ENCODE measurements around the gene TMEM270. TPM values are rescaled to one million over a fixed set of nuclear protein-coding genes. Genes with fewer than 3 reads are reported as not detected.

TMEM270 gene
- total RNA-seq, 1 experiment from 2014 or later: 0.72 TPM

- CTCF ChIA-PET: interaction anchor here (0.7 kb wide), 1 partner anchor 46 kb away, joined by 5 read pairs; no protein-coding TSS in a partner anchor
- intact Hi-C loops (cut with micrococcal nuclease; ENCODE audit: unreplicated experiment): loop anchor here (5.0 kb wide), 1 partner anchor 45 kb away; no protein-coding TSS in a partner anchor
- H3K9me3 ChIP-seq (ENCODE audit: control insufficient read depth, insufficient read depth, low read depth, low read length): no peaks in the 10 kb centered on the region
- no peak overlapping the region for H3K4me3 ChIP-seq (ENCODE audit: low read depth in 2 of 2, low read length in 2 of 2)
- BruUV-seq (replicated peaks): no TSS peak
- ATAC-seq (no peak), DNase-seq (ENCODE audit: low read depth, low spot score) (no peak)
- POLR2A ChIA-PET: interaction anchor here (0.6 kb wide), 1 partner anchor 23 kb away, joined by 3 read pairs; no protein-coding TSS in a partner anchor
- peaks cover 7% of the 10 kb centered on the region for H3K4me1 ChIP-seq (ENCODE audit: control insufficient read depth, insufficient read depth, low read length)
- no peaks in the 10 kb centered on the region for H3K36me3 ChIP-seq (ENCODE audit: control insufficient read depth, insufficient read depth, low read length)
- H3K27me3 ChIP-seq (ENCODE audit: control insufficient read depth, insufficient read depth, low read length): no peaks in the 10 kb centered on the region
- no peak overlapping the region for H3K27ac ChIP-seq (ENCODE audit: low read length)
- no peak for TF ChIP-seq SIN3A (IDR thresholded peaks at IDR 0.05; ENCODE audit: borderline replicate concordance, insufficient read depth, low read depth, low read length)
- TF ChIP-seq CTCF (IDR thresholded peaks at IDR 0.05): no peak
- no peak for TF ChIP-seq TCF7L2 (IDR thresholded peaks at IDR 0.05; ENCODE audit: low read depth, low read length)
- TF ChIP-seq POLR2AphosphoS5 (IDR thresholded peaks at IDR 0.05; ENCODE audit: low read depth, low read length): no peak
- TF ChIP-seq, protein P1, sequence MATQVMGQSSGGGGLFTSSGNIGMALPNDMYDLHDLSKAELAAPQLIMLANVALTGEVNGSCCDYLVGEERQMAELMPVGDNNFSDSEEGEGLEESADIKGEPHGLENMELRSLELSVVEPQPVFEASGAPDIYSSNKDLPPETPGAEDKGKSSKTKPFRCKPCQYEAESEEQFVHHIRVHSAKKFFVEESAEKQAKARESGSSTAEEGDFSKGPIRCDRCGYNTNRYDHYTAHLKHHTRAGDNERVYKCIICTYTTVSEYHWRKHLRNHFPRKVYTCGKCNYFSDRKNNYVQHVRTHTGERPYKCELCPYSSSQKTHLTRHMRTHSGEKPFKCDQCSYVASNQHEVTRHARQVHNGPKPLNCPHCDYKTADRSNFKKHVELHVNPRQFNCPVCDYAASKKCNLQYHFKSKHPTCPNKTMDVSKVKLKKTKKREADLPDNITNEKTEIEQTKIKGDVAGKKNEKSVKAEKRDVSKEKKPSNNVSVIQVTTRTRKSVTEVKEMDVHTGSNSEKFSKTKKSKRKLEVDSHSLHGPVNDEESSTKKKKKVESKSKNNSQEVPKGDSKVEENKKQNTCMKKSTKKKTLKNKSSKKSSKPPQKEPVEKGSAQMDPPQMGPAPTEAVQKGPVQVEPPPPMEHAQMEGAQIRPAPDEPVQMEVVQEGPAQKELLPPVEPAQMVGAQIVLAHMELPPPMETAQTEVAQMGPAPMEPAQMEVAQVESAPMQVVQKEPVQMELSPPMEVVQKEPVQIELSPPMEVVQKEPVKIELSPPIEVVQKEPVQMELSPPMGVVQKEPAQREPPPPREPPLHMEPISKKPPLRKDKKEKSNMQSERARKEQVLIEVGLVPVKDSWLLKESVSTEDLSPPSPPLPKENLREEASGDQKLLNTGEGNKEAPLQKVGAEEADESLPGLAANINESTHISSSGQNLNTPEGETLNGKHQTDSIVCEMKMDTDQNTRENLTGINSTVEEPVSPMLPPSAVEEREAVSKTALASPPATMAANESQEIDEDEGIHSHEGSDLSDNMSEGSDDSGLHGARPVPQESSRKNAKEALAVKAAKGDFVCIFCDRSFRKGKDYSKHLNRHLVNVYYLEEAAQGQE (IDR thresholded peaks at IDR 0.05; ENCODE audit: insufficient read depth in 1 of 2, low read depth in 2 of 2, low read length in 1 of 2): no peak
- in situ Hi-C loops (cut with HindIII; ENCODE audit: low pct_unique_long_range_greater_than_20kb, low sequenced_read_pairs): no loop called here
Measured at GRCh38 chr7:73856941-73857340, 4.0 kb upstream of the TMEM270 start.

- intact Hi-C loops (cut with micrococcal nuclease; ENCODE audit: unreplicated experiment): loop anchor here (5.0 kb wide), 1 partner anchor 47 kb away; no protein-coding TSS in a partner anchor
- H3K27ac ChIP-seq (ENCODE audit: low read length): no peak overlapping the region
- no peaks in the 10 kb centered on the region for H3K36me3 ChIP-seq (ENCODE audit: control insufficient read depth, insufficient read depth, low read length)
- no peaks in the 10 kb centered on the region for H3K4me1 ChIP-seq (ENCODE audit: control insufficient read depth, insufficient read depth, low read length)
- in situ Hi-C loops (cut with HindIII; ENCODE audit: low pct_unique_long_range_greater_than_20kb, low sequenced_read_pairs): no loop called here
- H3K4me3 ChIP-seq (ENCODE audit: low read depth in 2 of 2, low read length in 2 of 2): no peak overlapping the region
- H3K9me3 ChIP-seq (ENCODE audit: control insufficient read depth, insufficient read depth, low read depth, low read length): no peaks in the 10 kb centered on the region
- TF ChIP-seq POLR2AphosphoS5 (IDR thresholded peaks at IDR 0.05; ENCODE audit: low read depth, low read length) (no peak), SIN3A (IDR thresholded peaks at IDR 0.05; ENCODE audit: borderline replicate concordance, insufficient read depth, low read depth, low read length) (no peak), CTCF (IDR thresholded peaks at IDR 0.05) (no peak), TCF7L2 (IDR thresholded peaks at IDR 0.05; ENCODE audit: low read depth, low read length) (no peak)
- TF ChIP-seq, protein P1 (IDR thresholded peaks at IDR 0.05; ENCODE audit: insufficient read depth in 1 of 2, low read depth in 2 of 2, low read length in 1 of 2): no peak
- no peak for ATAC-seq
- CTCF ChIA-PET: no interaction called here
- no peaks in the 10 kb centered on the region for H3K27me3 ChIP-seq (ENCODE audit: control insufficient read depth, insufficient read depth, low read length)
- BruUV-seq (replicated peaks): no TSS peak
- POLR2A ChIA-PET: no interaction called here
- DNase-seq (ENCODE audit: low read depth, low spot score): no peak
Measured at GRCh38 chr7:73858807-73859206, 2.2 kb upstream of the TMEM270 start.

Measured in Panc1 (cell line).